Hematopoietic multipotent progenitor cell (in vitro differentiated cells): Measurements from ENCODE around the gene MAVS. TPM values are rescaled to one million over a fixed set of nuclear protein-coding genes. Genes with fewer than 3 reads are reported as not detected.

Source experiments
- DNase-seq, 3 donors: peaks; one replicate each; pipeline ENCODE4 v3.0.0-alpha.2; 2011 to 2015; ENCODE audit warnings: low read depth in 2 of 3, low spot score in 2 of 3
- total RNA-seq: library from RNA; depleted of rRNA; stranded (reverse); fragments of >200 nt; gene quantifications from one replicate; pipeline ENCODE4 v1.2.3, GENCODE V29; 2012

MAVS gene
- total RNA-seq, 1 donor: 21.0 TPM

- DNase-seq: no peak
Measured at GRCh38 chr20:3846378-3846739, 275 bp upstream of the MAVS start.

GRCh38 chr20:3847429-3847940 is 851 bp downstream of the MAVS start:
- peak in 1 of 3 donors; percentile 4 for DNase-seq

GRCh38 chr20:3848565-3848964 is 1.9 kb downstream of the MAVS start:
- DNase-seq: no peak

- DNase-seq: no peak
Measured at GRCh38 chr20:3854462-3854871, 7.8 kb downstream of the MAVS start.

GRCh38 chr20:3857405-3857804 is 10.8 kb downstream of the MAVS start:
- DNase-seq: no peak

GRCh38 chr20:3858689-3859088 is 12.1 kb downstream of the MAVS start:
- DNase-seq: no peak

GRCh38 chr20:3861191-3861590 is 14.6 kb downstream of the MAVS start:
- DNase-seq: no peak

GRCh38 chr20:3862333-3862732 is 15.7 kb downstream of the MAVS start:
- DNase-seq: no peak

GRCh38 chr20:3863317-3863716 is 16.7 kb downstream of the MAVS start:
- DNase-seq: no peak

GRCh38 chr20:3864518-3864917 is 17.9 kb downstream of the MAVS start:
- DNase-seq: no peak

- no peak for DNase-seq
Measured at GRCh38 chr20:3865152-3865886, 18.7 kb downstream of the MAVS start.

- no peak for DNase-seq
Measured at GRCh38 chr20:3865887-3866407, 19.3 kb downstream of the MAVS start.

GRCh38 chr20:3866464-3866863 is 19.8 kb downstream of the MAVS start:
- no peak for DNase-seq

GRCh38 chr20:3867802-3868201 is 21.2 kb downstream of the MAVS start:
- DNase-seq: no peak

- DNase-seq: no peak
Measured at GRCh38 chr20:3869839-3870634, 23.4 kb downstream of the MAVS start.

- no peak for DNase-seq
Measured at GRCh38 chr20:3871550-3872265, 25.1 kb downstream of the MAVS start.

- DNase-seq: no peak
Measured at GRCh38 chr20:3873507-3873906, 26.9 kb downstream of the MAVS start.

GRCh38 chr20:3874194-3874844 is 27.7 kb downstream of the MAVS start:
- no peak for DNase-seq

GRCh38 chr20:3875378-3875974 is 28.8 kb downstream of the MAVS start:
- peak in 1 of 3 donors; percentile 10 for DNase-seq

GRCh38 chr20:3876000-3876399 is 29.4 kb downstream of the MAVS start:
- DNase-seq: no peak
